Calu3 (cell line): Measurements from ENCODE around the gene MAN1C1. TPM values are rescaled to one million over a fixed set of nuclear protein-coding genes. Genes with fewer than 3 reads are reported as not detected.

Experiments used
- BruUV-seq: library from RNA; stranded (reverse); fragments of 400-500 nt; replicated peaks from 2 replicates; lab custom pipeline; 2021; lab: Mats Ljungman, UMichigan
- CTCF ChIA-PET: fragments of 300-600 bp; sonication (Branson Sonifier 250); formaldehyde crosslinking; loops from one replicate; lab custom pipeline; 2022; ENCODE audit warnings: antibody characterized with exemption; lab: Charles Lee
- DNase-seq: peaks from one replicate; pipeline ENCODE4 v3.0.0; 2022
- H3K27ac Mint-ChIP-seq: one replicate; pipeline ENCODE4 v1.8.0; 2022; ENCODE audit warnings: mixed read lengths; ENCODE audit not compliant: unreplicated experiment
- H3K27me3 Mint-ChIP-seq: one replicate; pipeline ENCODE4 v1.8.0; 2022; ENCODE audit warnings: mixed read lengths; ENCODE audit not compliant: unreplicated experiment
- H3K36me3 Mint-ChIP-seq: one replicate; pipeline ENCODE4 v1.8.0; 2022; ENCODE audit warnings: mild to moderate bottlenecking, moderate library complexity, mixed read lengths; ENCODE audit not compliant: insufficient read depth, unreplicated experiment
- H3K4me1 Mint-ChIP-seq: one replicate; pipeline ENCODE4 v1.8.0; 2022; ENCODE audit warnings: mild to moderate bottlenecking, low read depth, mixed read lengths; ENCODE audit not compliant: unreplicated experiment
- H3K4me3 Mint-ChIP-seq: one replicate; pipeline ENCODE4 v1.8.0; 2022; ENCODE audit warnings: mild to moderate bottlenecking, low read depth, moderate library complexity, mixed read lengths; ENCODE audit not compliant: unreplicated experiment
- H3K9me3 Mint-ChIP-seq: one replicate; pipeline ENCODE4 v1.8.0; 2022; ENCODE audit warnings: low read depth, mixed read lengths; ENCODE audit not compliant: unreplicated experiment
- CTCF ChIP-seq: fragments of 200-600 bp; IDR thresholded peaks from one replicate; pipeline ENCODE4 v1.8.0; 2022; ENCODE audit warnings: antibody characterized with exemption; ENCODE audit not compliant: unreplicated experiment
- intact Hi-C: fragments of 100-400 bp; cut with micrococcal nuclease; formaldehyde crosslinking; loops from one replicate; pipeline ENCODE4 v1.10.0; 2022; ENCODE audit not compliant: unreplicated experiment
- total RNA-seq: library from RNA; stranded (reverse); gene quantifications from 2 replicates; pipeline ENCODE4 v1.2.3, GENCODE V29; 2022

Gene MAN1C1
- total RNA-seq, 1 experiment from 2014 or later, result 0.14 TPM

GRCh38 chr1:25807480-25808390 lies 191.1 kb downstream of the MAN1C1 start:
- no peaks in the 10 kb centered on the region for H3K4me1 Mint-ChIP-seq
- no TSS peak for BruUV-seq
- H3K4me3 Mint-ChIP-seq, result no peak overlapping the region
- H3K9me3 Mint-ChIP-seq, result no peaks in the 10 kb centered on the region
- no peak for DNase-seq
- intact Hi-C loops, result no loop called here
- no peaks in the 10 kb centered on the region for H3K27me3 Mint-ChIP-seq
- H3K36me3 Mint-ChIP-seq, result peaks cover 4% of the 10 kb centered on the region
- H3K27ac Mint-ChIP-seq, result no peak overlapping the region
- CTCF ChIA-PET, result interaction anchor here (0.6 kb wide), 1 partner anchor 1215 kb away, joined by 4 read pairs; no protein-coding TSS in a partner anchor
- no peak for TF ChIP-seq CTCF

- intact Hi-C loops, result no loop called here
- CTCF ChIA-PET, result interaction anchor here (0.6 kb wide), 1 partner anchor 1216 kb away, joined by 4 read pairs; no protein-coding TSS in a partner anchor
- H3K4me1 Mint-ChIP-seq, result no peaks in the 10 kb centered on the region
- DNase-seq, result no peak
- no peaks in the 10 kb centered on the region for H3K27me3 Mint-ChIP-seq
- BruUV-seq, result no TSS peak
- H3K9me3 Mint-ChIP-seq, result no peaks in the 10 kb centered on the region
- TF ChIP-seq CTCF, result no peak
- no peak overlapping the region for H3K27ac Mint-ChIP-seq
- H3K4me3 Mint-ChIP-seq, result no peak overlapping the region
- H3K36me3 Mint-ChIP-seq, result peaks cover 5% of the 10 kb centered on the region
Observed at GRCh38 chr1:25808481-25809244, 192.1 kb downstream of the MAN1C1 start.

GRCh38 chr1:25809283-25809926 lies 192.8 kb downstream of the MAN1C1 start:
- BruUV-seq, result no TSS peak
- H3K36me3 Mint-ChIP-seq, result peaks cover 11% of the 10 kb centered on the region
- CTCF ChIA-PET, result no interaction called here

More at GRCh38 chr1:25809283-25809926, 192.8 kb downstream of the MAN1C1 start:
- no peak for TF ChIP-seq CTCF
- Mint-ChIP-seq H3K27me3 (no peaks in the 10 kb centered on the region), H3K4me3 (no peak overlapping the region), H3K4me1 (no peaks in the 10 kb centered on the region), H3K9me3 (no peaks in the 10 kb centered on the region), H3K27ac (no peak overlapping the region)
- DNase-seq, result no peak
- intact Hi-C loops, result no loop called here
